Suppressor macrophage (primary cell): ENCODE measurements around the gene TCAIM.
A peak's percentile ranks its signal among the peaks of the same experiment; 100 is the strongest.

Source experiments
- DNase-seq, 4 experiments: peaks; one replicate each; pipeline ENCODE4 v3.0.0-alpha.2; 2020 to 2022
- total RNA-seq, 17 experiments: gene quantifications; one replicate each; lab custom pipeline; 2026; ENCODE audit warnings: mixed read lengths in 6 of 17, inconsistent platforms in 3 of 17; lab: John Stamatoyannopoulos, UW

TCAIM gene, protein sequence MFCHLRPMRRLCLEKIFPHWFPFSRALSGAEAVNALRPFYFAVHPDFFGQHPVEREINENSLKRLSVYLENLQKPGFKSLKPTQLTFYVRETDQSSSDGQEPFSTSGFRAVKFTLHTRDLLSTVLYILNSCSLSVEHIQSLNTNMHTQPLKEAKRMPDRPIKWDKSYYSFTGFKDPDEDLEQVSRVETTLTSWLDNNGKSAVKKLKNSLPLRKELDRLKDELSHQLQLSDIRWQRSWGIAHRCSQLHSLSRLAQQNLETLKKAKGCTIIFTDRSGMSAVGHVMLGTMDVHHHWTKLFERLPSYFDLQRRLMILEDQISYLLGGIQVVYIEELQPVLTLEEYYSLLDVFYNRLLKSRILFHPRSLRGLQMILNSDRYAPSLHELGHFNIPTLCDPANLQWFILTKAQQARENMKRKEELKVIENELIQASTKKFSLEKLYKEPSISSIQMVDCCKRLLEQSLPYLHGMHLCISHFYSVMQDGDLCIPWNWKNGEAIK
- total RNA-seq: 15.0 to 69.1 (median 40.3) reads per million in 17 experiments

DNA sequence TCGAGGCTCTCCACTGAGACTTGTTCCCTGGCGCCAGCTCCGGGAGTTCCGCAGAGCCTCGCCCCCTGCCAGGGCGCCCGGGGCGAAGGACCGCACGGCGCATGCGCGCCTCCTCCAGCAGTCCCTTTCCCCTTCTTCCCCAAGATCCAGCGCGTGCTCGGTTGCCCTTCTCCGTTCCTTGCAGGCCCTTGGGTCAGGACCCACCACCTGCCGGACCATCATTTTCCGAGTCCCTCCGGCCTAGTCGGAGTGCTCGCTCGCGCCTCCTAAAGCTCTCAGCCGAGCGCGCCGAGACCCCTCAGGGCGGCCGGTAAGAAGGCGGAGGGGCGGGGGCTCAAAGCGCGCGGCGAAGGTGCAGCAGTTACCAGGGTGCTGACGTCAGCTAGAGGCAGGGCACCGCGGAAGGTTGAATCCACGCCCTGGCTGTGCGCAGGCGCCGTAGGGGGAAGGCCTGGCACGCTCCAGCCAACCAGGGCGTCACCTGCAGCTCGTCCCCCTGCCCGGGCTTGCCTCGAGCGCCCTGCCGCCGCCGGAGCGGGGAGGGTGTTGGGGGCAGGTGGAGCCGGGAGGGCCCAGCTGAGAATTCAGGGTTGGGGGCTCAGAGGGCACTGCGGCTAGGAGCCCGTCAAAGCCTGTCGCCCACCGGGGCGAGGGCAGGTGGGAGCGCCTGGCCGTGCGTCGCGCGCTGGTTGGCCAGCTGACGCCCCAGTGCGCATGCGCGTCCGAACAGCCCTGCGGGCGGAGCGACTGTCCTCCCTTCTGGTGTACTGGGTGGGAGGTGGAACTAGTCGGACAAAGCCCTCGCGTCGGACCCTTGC, at the start of gene TCAIM:
Gene TCAIM, plus strand, starts transcription at position 757 of the 818 bp plus-strand sequence. CDS start 16,017 bp downstream, outside the sequence.
- peak; percentile 99 for DNase-seq

DNA sequence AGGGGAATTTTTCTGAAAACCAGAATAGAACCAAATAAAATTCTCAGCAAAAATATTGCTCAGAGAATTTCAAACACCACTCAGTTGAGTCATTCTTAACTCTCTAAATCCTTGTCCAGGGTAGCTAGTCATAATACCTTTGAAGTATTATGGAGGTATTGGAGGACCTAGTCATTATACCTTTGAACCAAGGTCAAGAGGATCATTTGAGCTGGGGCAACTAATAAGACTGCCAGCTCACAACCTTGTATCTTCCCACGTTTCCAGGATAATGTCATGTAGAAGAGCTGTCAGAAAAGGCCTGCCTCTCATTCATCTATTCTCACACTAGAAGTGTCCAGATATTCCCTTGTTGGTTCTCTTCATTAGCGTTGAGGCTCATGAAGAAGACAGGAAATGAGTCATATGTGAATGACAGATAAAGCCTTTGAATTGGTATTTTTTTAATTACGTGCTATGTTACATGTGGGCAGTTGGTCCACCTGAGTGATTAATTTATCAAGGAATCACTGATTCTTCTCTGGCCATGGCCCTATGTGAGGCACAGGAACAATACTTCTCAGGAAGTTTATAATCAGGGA, 48.6 kb upstream of the TCAIM start:
- no peak for DNase-seq

DNA sequence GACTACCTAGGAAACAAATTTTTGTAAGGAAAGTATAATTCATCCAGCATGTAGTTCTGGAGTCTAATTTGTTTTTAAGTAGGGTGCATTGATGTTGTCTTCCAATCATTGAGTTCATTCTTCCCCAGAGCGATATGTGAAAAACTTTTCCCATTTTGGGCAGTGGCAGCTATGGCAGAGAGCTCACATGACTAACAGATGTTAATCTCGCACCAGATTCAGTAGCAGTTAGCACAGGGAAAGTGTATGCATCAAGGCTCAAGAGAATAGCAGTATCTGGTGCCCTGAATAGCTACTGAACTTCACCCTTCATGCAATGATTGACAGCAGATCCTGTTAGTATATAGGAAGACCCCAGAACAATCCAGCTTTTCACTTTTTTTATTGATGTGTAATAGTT, 46.3 kb upstream of the TCAIM start:
- DNase-seq: no peak

DNA sequence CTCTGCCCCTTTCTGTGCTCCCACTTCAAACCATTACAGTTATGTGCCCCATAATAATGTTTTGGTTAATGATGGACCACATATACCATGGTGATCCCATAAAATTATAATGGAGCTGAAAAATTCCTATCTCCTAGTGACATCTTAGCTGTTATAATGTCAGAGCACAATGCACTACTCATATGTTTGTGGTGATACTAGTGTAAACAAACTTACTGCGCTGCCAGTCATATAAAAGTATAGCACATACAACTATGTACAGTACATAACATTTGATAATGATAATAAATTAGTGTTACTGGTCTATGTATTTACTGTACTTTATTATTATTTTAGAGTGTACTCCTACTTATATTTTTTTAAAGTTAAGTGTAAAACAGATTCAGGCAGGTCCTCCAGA, 45.6 kb upstream of the TCAIM start:
- DNase-seq: no peak

DNA sequence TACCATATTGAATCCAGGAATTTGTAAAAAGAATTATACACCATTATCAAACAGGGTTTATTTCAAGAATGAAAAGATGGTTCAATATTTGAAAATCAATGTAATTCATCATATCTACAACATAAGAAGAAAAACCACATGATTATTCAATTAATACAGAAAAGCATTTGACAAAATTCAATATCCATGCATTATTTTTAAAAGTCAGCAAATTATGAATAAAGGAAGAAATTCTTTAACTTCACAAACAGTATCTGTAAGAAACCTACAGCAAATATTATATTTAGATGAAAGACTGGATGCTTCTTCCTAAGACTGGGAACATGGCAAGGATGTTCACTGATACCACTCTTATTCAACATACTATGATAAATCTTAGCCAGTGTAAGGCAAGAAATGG, 41.3 kb upstream of the TCAIM start:
- no peak for DNase-seq

DNA sequence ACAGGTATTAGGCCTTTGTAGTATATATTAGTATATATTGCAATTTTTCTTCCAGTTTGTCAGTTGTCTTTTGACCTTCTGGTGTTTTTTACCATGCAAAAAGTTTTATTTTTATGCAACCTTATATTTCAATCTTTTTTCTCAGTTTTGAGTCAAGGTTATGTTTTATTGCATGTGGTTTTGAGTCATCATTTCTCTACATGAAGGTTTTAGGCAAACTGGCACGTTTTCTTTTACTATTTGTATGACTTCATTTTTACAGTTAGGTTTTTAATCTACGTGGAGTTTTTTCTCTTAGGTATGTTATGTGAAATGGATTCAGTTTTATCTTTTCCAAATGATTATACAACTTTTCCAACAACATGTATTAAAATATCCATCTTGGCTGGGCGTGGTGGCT, 36.8 kb upstream of the TCAIM start:
- DNase-seq: no peak

DNA sequence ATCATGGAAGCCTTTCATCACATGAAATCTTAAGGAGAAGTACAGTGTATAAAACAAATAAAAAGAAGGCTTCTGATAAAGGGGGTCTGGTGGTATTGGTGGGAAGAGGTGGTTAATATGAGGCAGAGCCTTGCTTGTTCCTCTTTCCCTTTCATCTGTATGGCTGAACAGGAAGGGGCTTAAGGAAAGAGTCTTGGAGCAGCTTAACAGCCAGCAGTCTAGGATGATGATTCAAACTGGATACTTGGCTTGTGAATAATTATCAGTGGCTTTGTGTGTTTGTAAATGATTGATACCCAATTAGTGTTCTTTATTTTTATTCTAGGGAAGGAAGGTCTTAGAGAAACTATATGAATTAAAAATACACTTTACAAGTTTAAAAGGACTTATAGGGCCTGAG, 29.1 kb upstream of the TCAIM start:
- DNase-seq: no peak

DNA sequence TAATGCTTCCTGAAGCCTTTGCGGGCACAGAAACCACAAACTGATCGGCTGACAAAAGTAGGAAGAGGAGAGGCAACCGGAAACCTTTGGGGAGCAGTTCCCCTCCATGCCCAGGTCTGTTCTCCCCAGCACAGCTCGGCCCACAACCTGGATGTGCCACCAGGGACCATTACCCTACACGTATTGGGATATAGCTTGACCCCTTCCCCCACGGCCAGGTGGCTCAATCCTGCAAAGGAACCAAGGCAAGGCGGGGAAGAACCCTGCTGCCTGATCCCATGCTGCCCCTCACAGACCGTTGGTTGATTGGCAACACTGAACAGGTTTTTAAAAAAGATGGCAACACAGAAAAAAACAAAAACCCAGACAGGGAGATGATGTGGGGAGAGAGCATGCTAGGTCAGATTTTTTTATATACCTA, 19.7 kb upstream of the TCAIM start:
- peak in 2 of 4 experiments; percentile 6 to 13 for DNase-seq

DNA sequence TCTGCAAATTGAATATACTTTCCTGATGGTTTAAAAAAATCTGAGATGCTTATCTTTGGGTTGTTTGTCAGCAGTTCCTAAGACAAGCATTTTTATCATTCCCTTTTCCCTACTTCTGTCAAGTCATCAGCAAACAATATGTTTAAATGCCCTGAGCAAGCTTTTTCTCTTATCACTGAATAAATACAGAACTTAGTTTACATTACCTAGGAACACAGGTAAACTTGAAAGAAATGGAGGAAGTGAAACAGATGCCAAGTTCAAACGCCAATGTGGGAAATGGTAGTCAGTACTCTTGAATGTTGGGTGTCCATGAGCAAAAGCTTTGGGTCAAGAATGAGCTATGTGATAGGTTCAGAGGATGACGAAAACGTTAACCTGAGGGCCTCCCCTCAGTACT, 17.2 kb upstream of the TCAIM start:
- DNase-seq: no peak

DNA sequence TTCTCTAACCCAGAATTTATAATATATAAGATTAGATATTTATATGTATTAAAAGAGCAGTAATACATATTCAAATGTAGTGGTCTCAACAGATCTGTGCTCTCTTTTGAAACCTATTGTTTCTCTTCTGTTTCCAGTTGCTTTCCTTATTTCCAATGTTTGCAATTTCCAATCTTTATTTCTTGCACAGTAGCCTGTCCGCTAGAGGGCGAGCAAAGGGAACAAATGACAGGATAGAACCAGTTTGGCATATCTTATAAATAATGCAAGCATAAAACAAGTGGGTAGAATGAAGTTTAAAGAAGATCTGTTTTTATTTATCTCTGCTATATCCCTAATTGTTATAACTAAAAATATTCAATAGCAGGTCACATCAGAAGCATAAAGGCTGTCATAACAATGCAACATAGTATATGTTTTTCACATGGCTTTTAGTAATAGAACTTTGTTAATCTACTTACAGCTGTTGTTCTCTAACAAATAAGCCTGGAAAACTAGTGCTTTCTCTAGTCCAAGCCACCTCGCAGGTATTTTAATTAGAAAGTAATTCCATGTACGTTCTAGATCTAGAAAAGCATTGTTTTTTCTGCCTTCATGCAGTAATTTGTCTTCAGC, 15.1 kb upstream of the TCAIM start:
- peak; percentile 70 to 82 (median 75) for DNase-seq

DNA sequence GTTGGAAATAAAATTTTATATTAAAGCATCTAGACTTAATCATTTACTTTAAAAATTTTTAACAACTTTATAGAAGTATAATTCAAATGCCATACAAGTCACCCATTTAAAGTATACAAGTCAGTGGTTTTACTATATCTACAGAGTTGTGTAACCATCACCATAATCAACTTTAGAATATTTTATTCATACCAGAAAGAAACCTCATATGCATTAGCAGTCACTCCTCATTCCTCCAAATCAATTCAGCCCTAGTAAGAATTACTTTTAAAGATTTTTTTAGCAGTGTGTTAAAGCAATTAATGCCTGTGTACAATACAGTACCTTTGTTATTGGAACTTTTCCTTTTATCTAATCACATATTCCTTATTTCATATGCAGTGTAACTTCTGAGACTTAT, 14.0 kb upstream of the TCAIM start:
- DNase-seq: no peak

DNA sequence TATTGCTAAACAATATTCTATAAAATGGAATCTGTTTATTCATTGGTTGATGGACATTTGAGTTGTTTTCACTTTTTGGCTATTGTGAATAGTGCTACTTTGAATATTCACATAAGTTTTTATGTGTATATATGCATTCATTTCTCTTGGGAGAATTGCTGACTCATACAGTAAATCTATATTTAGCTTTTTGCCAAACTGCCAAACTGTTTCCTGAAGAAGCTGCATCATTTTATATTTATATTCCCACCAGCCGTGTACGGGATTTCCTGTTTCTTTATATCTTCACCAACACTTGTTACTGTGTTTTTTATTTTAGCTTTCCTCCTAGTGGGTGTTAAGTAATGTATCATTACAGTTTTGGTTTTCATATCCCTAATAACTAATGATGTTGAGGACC, 12.5 kb upstream of the TCAIM start:
- no peak for DNase-seq

DNA sequence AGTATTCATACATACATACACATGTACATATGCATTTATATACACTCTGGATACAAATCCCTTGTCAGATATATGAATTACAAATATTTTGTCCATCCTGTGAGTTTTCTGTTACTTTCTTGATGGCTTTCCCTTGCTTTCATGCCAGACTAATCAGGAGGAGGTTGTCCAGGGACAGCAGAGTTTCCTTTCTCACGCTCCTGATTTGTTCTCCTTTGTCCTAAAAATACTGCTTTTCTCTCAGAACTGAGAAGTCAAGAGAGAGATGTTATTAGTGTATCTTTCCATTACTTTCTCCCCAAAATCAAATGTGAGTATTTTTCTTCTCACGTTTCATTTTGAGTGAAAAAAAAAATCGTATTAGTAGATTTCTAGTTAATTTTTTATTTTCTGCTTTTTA, 12.1 kb upstream of the TCAIM start:
- no peak for DNase-seq

DNA sequence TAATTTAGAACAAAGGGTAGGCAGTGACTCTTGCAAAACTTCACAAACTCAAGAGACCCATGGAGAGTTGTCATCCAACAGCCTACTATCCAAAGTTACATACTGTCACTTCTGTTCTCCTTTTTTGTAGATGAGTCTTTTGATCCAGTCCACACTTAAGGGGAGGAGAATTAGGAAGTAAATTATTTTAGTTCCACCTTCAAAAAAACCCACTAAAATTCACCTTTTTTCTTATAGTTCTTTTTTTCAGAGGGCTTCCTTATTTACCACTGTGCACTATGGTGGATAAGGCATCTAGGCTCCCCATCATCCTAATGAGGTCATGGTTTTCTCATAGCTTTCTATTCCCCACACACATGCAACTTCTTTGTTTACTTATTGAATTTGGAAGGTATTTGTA, 8.6 kb upstream of the TCAIM start:
- DNase-seq: peak in 3 of 4 experiments; percentile 8 to 52 (median 34)

DNA sequence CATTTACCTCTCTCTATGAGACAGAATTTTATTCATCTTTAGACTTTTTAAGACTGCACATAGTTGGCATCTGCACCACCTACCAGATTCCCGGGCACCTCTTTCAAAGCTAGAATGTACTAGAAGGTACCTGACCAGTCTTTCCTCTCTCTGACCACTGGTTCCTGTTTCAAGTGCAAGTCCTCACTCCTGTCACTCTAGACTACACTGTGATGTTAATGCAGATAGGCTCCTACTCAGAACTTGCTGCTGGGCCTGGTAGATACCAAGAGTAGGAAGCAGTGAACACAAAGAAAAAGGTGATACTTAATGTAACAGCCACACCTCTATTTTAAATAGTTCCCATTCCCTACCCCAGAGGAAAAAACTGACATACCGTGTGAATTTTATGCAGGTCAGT, 8.1 kb upstream of the TCAIM start:
- DNase-seq: no peak

DNA sequence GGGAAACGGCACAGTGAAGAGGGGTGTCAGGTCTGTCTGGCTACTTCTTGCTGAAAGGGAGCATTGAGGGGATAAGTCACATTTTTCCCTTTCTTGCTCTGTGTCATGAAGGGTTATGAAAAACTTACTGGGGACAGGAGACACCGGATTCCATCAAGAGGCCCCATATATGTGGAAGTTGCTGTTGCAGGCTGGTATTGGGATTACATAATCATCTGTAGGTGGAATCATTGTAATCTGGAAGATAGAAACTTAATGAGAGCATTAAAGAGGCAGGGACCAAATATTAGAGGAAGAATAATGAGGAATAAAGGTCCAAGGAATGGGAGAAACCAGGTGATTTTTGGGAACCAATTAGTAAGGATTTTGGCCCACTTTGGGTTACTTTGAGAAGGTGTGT, 4.2 kb upstream of the TCAIM start:
- peak in 2 of 4 experiments; percentile 31 to 50 for DNase-seq

DNA sequence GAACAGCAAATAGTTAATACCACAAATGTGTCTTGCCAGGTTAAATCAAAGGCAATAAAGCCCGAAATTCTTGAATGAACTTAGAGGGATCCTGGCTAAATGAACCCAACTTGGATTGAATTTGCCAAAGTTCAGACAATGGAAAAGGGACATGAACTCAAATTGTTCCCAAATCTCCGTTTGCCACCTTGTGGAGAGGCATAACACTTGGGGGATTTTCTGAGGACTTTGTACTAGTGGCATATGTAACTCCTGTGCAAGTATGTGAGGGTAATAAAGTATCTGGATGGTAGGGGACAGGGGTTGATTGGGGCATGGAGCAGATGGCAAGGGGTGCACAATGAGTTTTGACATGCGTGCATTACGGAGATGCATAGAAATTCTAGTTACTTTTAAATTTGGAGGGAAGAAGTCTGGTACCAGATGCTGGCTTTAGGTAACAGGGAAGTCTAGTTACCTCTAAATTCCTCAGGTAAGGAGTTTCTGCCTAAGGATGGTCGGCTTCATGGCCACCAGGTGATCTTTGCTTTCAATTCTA, 1.2 kb upstream of the TCAIM start:
- DNase-seq: no peak

DNA sequence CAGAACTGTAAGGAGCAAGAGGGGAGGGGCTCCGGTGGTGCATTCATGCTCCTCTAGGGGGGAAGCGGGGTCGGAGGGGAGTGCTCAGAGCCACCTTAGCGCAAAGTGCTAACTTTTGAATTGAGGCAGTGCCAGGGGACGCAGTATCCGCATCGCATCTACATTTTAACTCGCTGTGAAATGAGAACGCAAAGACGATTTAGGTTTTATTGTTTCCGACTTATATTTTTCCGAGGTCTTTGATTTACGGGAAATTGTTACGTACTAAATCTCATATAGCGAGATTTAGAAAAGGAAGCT, 212 bp downstream of the TCAIM start:
- no peak for DNase-seq

DNA sequence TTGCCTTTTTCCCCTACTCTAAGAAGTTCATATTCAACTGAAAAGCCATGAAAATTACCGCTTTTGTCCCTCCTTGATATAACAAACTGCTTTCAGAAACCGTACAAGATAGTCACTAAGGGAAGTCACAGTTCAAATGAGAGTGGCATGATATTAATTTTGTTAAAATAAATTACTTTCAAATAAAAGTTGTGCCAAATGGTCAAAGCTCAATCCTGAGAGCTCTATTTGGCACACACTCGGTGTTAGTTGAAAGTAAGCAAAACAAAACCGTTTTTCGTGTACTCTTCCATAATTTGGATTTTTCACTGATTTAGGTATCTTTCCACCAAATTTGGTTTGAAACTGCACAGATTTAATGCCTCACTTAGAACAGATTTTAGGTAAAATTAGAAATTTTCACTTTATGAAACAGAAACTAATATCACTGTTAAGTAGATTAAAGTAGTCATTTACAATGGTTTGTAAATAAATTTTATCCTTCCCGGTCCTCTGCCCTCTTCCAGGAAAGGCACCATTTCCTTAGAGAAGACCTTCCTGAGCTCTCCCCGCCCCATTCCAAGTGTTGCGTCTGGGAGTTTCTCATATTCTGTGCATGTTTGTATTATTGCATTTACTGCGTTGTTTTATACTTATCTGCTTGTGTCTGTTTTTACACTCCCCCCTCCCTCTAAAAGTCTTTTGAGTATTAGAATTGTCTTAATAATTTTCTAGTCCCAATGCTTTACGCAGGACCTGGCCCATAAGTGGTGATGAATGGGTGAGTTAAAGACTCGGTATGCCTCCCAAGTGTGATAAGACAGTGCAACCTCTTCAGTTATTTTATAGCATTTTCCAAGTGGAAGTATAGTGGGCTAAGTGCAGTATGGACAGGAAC, 853 bp downstream of the TCAIM start:
- DNase-seq: no peak

DNA sequence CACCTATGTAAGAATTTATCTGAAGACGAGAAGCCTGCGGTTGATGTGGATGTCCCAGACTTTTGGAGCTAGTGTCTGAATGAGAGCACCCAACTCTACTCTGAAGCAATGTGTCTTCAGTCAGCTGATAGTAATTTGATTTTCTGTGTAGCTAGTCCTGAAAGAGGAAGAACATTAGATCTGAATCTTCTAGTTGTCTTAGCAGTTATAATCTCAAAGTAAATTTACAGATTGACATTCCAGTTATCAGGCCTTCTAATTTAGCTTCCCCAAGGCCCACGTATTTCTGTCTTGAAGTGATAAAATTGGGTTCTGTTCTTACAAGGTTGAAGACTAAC, 1.5 kb downstream of the TCAIM start:
- DNase-seq: peak in 3 of 4 experiments; percentile 10 to 51 (median 50)

DNA sequence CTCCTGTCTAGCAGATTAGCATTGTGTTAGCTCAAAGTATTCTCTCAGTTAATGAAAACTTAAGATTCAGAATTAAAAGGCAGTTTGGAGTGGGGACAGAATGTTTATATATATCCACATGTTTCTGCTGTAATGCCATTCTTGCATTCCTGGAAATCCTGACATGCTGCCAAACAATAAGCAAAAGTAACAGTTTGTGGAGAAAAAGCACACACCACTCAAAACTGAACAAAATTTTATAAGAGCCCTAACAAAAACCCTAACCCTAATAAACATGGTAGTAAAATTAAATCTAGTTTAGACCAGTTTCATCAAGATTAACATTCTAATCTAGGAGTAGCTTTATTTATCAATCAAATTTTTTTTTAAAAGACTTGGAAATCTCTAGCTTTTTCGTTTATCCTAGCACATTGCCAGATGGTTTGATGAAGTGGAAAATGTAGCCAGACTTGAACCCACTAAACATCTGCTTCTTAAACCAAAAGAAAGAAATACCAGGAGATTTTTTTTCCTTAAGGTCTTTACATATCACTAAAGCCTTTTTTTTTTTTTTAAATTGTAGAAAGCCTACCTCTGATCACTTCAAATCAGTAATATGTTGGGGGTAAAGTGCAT, 3.7 kb downstream of the TCAIM start:
- DNase-seq: no peak
